HFF-Myc (cell line): ENCODE data around the gene FER.

Experiments
- DNase-seq: peaks from one replicate; pipeline ENCODE4 v3.0.0-alpha.2; 2011; ENCODE audit warnings: low read depth; ENCODE audit errors: extremely low read depth
- H3K4me3 ChIP-seq: replicated peaks from 2 replicates; pipeline ENCODE4 v1.5.1; 2011; ENCODE audit warnings: low read depth, mild to moderate bottlenecking, control low read depth, low read length
- CTCF ChIP-seq: IDR thresholded peaks from 2 replicates; pipeline ENCODE4 v1.5.1; 2012; ENCODE audit warnings: mild to moderate bottlenecking, low read depth, low read length, control low read depth; ENCODE audit errors: missing control alignments

FER gene

GRCh38 chr5:109145139-109145538 is 397.4 kb downstream of the FER start:
- no peak for DNase-seq
- no peak overlapping the region for H3K4me3 ChIP-seq
- TF ChIP-seq CTCF = no peak

- no peak for TF ChIP-seq CTCF
- DNase-seq = no peak
- H3K4me3 ChIP-seq = no peak overlapping the region
Observed at GRCh38 chr5:109146591-109146990, 398.9 kb downstream of the FER start.

GRCh38 chr5:109152565-109152964 is 404.9 kb downstream of the FER start:
- no peak for TF ChIP-seq CTCF
- no peak overlapping the region for H3K4me3 ChIP-seq
- no peak for DNase-seq

- TF ChIP-seq CTCF = no peak
- no peak for DNase-seq
- no peak overlapping the region for H3K4me3 ChIP-seq
Observed at GRCh38 chr5:109155625-109156024, 407.9 kb downstream of the FER start.

- TF ChIP-seq CTCF = no peak
- H3K4me3 ChIP-seq = no peak overlapping the region
- no peak for DNase-seq
Observed at GRCh38 chr5:109156885-109157284, 409.2 kb downstream of the FER start.

- no peak for DNase-seq
- no peak for TF ChIP-seq CTCF
- no peak overlapping the region for H3K4me3 ChIP-seq
Observed at GRCh38 chr5:109160468-109160867, 412.8 kb downstream of the FER start.

- H3K4me3 ChIP-seq = no peak overlapping the region
- no peak for DNase-seq
- no peak for TF ChIP-seq CTCF
Observed at GRCh38 chr5:109161914-109162683, 414.4 kb downstream of the FER start.
